Hematopoietic multipotent progenitor cell treated with erythropoietin and hydrocortisone succinate and interleukin-3 and kit ligand, for 15 days (in vitro differentiated cells): ENCODE results near the gene CRISPLD2.

ENCODE experiments used
- DNase-seq: peaks from one replicate; pipeline ENCODE4 v3.0.0-alpha.2; 2015; ENCODE audit warnings: low spot score

Gene CRISPLD2

DNA sequence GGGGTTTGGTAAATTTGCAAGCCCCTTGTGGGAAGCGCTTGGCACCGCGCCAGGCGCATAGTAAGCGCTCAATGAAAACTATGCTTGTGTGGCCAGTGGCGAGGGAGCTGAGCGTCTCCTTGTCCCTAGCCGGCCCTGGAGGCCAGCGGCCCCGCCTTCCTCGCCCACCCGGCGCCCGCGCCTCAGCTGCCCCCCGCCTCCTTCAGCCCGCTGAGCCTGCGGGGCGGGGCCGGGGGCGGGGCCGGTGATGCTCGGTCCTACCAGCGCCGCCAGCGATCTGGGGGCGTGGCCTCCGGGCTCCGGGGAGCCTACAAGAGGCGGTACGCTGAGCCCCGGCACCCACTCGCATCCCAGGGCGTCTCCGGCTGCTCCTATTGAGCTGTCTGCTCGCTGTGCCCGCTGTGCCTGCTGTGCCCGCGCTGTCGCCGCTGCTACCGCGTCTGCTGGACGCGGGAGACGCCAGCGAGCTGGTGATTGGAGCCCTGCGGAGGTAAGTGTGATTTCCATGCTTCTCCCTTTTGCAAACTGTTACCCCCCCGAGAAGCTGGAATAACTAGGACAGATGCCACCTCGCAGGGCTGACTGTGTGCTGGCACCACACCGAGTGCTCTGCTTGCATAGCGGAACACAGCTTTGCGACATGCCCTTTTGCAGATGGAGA lies at the start of gene CRISPLD2:
Gene CRISPLD2, plus strand, starts transcription at position 342 of the 661 bp plus-strand sequence. CDS start 18,511 bp downstream, outside the sequence.
- peak; percentile 73 for DNase-seq

DNA sequence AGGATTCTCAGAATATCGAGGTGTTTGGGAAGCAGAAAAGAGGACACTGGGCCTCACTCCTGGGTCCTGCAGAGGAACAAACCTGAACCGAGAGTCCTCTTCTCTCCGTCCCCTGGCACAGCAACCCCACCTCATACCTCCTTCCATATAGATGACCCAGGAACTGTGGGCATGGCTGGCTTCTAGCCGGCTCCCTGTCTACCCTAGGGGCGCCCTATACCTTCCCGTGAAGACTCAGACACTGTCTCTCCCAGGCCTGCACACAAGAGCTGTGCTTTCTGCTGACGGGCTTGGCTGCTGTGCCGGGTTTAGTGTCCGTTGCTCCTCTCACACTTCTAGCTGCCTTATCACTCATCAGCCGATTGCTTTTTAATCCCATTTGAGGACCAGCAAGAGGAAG lies 46.5 kb upstream of the CRISPLD2 start:
- DNase-seq, result no peak

DNA sequence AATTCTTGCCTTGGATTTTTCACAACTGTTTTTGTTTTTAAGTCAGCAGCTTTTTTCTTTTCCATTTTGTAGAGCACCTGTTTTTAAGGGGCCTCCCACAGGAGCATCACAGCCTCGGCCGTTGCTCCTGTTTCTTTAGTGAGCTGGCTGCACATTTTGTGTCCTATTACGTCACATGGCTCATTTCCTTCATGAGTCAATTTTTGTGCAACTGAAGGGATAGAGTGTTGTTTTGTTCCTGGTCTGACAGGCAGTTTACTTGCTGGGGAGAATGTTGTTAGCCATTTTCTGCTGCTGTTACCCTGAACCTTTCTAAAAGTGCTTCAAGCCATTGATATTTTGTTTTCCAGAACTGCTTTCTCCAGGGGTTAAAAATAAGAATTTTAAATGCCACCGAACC lies 45.0 kb upstream of the CRISPLD2 start:
- DNase-seq, result no peak

DNA sequence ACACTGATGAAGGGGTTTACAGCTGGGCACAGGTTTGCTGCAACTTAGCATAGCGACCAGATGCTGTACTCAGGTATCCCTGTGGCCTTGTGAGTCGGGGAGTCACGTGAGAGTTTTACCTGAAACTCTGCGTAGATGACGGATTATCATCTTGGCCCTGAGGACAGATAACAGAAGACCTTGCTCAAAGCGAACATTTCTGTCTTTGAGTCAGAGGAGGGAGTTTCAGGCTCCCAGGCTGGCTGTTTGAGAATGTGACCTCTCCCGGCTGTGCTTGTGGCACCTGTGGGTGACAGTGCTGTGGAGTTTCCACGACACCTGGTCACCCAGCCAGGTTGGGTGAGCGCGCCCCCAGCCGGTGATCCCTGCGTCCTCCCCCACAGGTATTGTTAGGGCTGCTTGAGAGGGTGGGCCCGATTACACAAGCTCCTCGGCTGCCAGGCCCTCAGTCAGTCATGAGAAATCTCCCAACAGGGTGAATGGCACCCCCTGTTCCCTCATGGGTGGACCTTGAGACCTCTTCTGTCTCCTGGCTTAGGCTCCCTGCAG lies 44.4 kb upstream of the CRISPLD2 start:
- no peak for DNase-seq

- no peak for DNase-seq
Observed at GRCh38 chr16:84777435-84777834, 42.4 kb upstream of the CRISPLD2 start.

DNA sequence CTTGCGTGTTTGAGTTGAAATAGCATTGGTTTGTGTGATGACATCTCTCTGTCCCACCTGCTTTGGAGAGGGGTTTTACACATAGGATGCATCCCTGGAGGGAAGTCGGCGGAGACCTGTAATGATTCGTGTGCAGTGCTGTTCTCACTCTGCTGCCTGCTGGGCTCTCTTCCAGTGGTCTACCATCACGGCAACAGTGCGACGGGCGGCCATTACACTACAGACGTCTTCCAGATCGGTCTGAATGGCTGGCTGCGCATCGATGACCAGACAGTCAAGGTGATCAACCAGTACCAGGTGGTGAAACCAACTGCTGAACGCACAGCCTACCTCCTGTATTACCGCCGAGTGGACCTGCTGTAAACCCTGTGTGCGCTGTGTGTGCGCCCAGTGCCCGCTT lies 41.1 kb upstream of the CRISPLD2 start:
- DNase-seq, result no peak

GRCh38 chr16:84780063-84780462 lies 39.7 kb upstream of the CRISPLD2 start:
- no peak for DNase-seq

- DNase-seq, result no peak
Observed at GRCh38 chr16:84780544-84781376, 39.0 kb upstream of the CRISPLD2 start.

DNA sequence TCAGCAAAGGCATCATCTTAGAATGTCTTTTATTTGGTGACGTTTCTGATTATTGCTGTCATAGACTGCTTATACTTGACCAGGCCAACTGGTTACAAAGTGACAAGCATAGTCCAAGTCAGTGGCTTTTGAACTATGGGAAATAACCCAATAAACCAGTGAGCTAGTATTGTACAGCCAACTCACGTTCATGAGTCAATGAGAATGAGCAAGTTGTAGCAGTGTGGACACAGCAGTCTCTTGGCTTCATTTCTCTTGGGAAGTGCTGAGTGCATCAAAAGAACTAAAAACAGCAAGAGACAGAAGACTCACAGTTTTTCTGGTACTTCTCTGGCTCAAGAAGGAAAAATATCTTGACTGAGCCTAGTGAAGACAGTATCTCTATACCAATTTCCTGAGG lies 36.9 kb upstream of the CRISPLD2 start:
- DNase-seq, result no peak

DNA sequence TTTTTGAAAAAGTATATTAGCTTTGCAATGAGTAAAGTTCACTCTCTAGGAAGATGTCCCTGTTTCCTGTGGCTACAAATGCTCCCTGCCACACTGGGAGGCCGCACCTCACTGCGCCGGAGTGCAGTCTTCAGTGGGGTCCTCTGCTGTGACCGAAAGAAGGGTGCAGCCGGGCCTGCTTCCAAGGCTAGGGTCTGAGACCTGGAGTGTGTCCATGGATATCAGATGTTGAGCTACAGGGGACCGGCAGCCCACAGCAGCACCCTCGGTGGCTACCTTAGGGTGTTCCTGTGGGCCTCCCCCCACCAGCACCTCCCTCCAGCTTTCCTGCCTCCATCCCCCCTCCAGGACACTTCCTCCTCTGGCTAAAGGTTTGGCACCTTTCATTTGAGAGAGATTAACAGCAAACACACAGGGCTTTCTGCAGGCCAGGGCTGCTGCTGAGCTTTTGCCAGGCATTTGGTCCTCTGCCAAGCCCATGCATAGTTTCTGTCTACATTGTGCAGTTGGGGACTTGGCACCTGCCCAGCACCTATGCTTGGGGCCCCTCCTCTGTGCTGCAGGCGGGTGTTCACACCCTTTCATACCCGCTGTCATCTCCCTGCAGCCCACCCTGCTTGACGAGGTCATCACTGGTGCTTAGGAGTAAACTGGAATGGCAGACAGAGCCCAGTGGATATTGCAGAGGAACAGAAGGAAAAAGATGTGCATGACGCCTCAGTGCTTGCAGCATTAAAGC lies 33.8 kb upstream of the CRISPLD2 start:
- DNase-seq, result no peak

DNA sequence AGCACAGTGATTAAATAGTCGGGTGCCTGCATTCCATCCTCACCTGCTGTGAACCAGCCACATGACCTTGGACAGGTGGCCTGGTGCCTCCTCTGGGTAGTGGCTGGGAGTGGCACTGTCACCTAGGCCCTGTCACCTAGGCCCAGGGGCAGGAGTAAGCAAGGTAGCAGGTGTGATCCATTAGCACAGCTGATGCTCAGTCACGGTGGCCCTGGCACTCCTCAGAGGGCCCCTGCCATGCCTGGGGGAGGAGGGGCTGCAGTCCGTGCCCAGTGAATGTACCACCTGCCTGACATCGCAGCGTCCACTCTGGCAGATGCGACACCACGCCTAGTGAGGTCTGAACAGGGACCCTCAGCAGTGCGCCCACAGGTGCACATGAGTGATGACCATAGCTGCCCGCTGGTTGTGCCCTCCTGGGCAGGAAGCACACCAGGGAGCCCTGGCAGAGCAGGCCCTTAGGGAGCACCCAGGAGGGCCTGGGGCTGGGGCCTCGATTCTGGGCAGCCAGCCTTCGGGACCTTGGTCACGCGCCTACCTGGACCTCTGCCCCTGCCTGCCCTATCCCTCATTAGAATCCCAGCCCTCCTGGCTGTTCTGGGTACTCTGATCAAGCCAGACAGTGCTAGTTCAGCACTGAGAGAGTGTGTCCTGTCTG lies 33.1 kb upstream of the CRISPLD2 start:
- no peak for DNase-seq

DNA sequence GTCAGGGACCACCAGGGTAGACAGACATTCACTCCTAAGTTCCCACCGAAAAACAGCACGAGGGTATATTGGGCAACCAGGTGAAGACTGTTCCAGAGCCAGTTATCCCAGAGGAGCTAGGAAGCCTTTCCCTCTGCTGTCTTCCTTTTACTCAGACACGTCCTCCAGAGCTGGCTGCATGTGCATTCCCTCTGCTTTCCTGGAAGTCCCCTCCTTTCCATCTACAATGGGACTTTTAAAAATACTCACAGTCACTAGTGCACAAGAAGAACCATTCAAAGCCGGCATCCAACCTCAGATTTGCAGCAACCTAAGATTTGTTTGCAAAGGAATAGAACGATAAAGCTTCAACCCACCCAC lies 32.5 kb upstream of the CRISPLD2 start:
- no peak for DNase-seq

DNA sequence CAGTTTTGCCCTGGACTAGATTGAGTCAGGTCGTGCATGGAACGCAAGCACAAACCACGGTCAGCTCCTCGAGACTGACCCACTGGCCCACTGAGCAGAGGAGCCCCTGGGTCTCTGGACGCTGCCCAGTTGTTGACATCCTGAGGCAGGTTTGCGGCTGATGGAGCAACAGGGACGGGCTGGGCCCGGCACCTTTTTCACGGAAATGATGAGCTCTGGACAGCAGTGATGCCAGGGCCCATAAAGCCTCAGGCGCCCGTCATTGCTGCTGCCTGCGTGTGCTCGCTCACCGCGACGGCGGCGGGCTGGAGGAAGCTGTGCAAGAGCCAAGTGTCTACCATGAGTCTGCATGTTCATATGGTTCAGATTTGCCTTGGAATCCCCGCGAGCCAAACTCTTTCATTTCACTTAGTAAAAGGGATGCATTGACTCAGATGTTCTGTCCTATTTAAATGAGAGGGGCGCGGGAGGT lies 30.8 kb upstream of the CRISPLD2 start:
- DNase-seq, result no peak

- DNase-seq, result no peak
Observed at GRCh38 chr16:84789431-84789830, 30.4 kb upstream of the CRISPLD2 start.

DNA sequence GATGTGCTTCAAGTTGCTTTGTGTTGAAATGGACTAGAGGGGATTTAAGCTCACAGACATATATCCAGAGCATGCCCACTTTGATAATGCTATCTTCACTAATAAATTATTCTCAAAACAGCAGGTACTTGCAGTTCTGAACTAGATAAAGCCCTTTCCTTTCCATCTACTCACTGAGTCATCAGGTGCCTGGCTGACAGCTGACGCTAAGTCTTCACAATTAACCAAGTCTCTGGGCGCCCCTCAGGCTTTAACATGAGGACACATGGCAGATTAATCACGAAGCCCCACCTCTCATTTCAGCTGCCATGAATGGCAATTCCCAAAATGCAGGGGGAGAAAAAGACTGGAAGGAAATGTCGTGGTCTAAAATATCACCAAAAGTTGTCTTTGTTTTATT lies 29.5 kb upstream of the CRISPLD2 start:
- no peak for DNase-seq

GRCh38 chr16:84791088-84791487 lies 28.7 kb upstream of the CRISPLD2 start:
- DNase-seq, result no peak

DNA sequence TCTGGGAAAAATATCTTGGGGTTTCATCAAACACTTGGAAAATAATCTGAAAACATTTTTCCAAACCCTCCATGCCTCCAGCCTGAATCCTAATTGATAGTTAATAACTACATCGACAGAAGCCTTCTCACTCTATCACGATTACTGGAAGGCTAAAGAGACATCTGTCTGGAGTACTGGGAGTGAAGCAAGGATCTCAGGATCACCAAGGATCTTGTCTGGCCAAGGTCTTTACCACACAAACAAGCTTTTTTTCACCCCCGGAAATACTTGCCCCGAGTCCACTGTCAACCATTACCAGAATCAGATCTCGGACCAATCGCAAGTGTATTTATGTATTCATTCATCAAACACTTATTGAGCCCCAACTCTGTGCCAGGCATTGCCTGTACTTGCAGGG lies 28.3 kb upstream of the CRISPLD2 start:
- DNase-seq, result no peak

DNA sequence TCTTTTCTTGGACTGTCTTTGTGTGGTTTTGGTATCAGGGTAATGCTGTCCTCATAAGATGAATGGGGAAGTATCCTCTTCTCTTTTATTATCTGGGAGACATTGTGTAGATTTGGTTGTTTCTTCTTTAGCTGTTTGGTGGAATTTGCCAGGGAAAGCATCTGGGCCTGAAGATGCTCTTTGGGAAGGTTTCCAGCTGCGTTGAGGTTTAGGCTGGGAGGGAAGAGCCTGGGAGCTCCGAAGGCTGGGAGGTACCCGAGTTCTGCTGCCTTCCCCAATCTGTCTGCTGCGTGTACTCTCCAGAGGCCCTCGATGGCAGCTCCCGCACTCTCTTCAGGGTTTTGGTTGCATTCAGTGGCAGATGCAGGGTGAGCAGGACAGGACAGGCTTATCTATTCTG lies 25.6 kb upstream of the CRISPLD2 start:
- no peak for DNase-seq

GRCh38 chr16:84794626-84795025 lies 25.2 kb upstream of the CRISPLD2 start:
- no peak for DNase-seq

DNA sequence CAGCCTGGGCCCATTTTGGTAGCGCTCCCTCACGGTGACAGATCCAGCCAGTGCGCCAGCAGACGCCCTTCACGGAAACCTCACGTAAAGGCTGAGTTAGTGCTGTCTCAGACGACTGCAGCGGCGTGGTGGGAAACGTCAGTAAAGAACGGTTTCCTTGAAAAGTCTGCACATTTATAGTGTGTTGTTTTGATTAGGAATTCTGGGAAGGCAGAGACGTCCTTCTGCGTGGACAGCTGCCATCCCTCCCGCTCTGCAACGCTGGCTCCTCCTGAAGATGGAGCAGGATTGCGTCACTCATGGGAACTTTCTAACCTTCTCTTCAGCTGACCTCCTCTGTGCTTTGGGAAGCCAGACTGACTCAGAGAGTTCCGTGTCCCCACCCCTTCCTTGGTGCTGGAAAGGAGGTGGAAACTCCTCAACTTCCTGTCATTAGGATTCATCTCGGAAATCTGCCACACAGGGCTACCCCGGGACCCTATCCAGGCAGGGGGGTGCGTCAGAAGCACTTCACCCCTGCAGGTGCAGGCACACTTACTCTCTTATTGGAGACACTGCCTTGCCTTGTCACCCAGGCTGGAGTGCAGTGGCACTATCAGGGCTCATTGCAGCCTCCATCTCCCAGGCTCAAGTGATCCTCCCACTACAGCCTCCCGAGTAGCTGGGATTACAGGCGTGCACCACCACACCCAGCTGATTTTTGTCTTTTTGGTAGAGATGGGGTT lies 24.3 kb upstream of the CRISPLD2 start:
- DNase-seq, result no peak
